NCI-H2029 (cell line): ENCODE results near the gene TEX13A.

Source experiments
- DNase-seq: peaks from one replicate; lab custom pipeline; 2025; lab: John Stamatoyannopoulos, UW

The TEX13A gene

DNA sequence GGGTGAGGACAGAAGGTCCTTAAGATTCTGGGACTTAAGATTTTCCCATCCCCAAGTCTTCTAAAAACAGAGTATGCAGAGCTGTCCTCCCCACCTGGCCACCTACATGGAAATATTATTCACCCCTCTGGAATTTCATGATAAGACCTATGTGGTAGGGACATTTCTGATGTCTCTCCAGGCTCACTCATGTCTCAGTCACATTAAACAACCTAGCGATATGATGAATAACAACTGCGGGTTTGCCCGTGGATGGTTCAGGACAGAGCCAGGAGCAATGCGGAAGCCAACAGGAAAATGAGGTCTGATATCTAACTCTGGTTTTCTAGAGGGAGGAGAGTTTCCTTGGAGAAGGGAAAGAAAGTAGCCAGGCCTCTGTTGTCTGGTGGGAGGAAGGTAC, 47.4 kb downstream of the TEX13A start:
- no peak for DNase-seq
